Neural cell (in vitro differentiated cells): Measurements from ENCODE around the gene C3AR1. TPM values are rescaled to one million over a fixed set of nuclear protein-coding genes. Genes with fewer than 3 reads are reported as not detected.

ENCODE experiments used
- H2AFZ ChIP-seq: fragments of 200-600, 300-800 bp; sonication (generic), shearing (Covaris generic); 2 replicates; pipeline ENCODE4 v1.6.0; 2014; ENCODE audit warnings: low read depth, mild to moderate bottlenecking, antibody characterized with exemption, low read length, moderate library complexity
- H3F3A ChIP-seq: fragments of 200-600 bp; shearing (Covaris generic); 2 replicates; pipeline ENCODE4 v1.6.1; 2016; ENCODE audit warnings: mild to moderate bottlenecking, moderate library complexity, mixed read lengths, antibody characterized with exemption, low read length; ENCODE audit not compliant: insufficient read depth, poor library complexity, severe bottlenecking
- H3K27ac ChIP-seq: fragments of 200-600, 300-800 bp; sonication (generic), shearing (Covaris generic); 2 replicates; pipeline ENCODE4 v1.5.1; 2014; ENCODE audit warnings: mild to moderate bottlenecking, low read length, moderate library complexity
- H3K27me3 ChIP-seq: fragments of 300-800, 200-600 bp; sonication (generic), shearing (Covaris generic); 2 replicates; pipeline ENCODE4 v1.6.0; 2014; ENCODE audit warnings: mild to moderate bottlenecking, low read depth, low read length, moderate library complexity; ENCODE audit not compliant: insufficient read depth
- H3K36me3 ChIP-seq: fragments of 300-800, 200-600 bp; sonication (generic), shearing (Covaris generic); 2 replicates; pipeline ENCODE4 v1.5.1; 2014; ENCODE audit warnings: mild to moderate bottlenecking, antibody characterized with exemption, low read length, moderate library complexity; ENCODE audit not compliant: insufficient read depth
- H3K4me2 ChIP-seq: fragments of 300-800, 200-600 bp; sonication (generic), shearing (Covaris generic); 2 replicates; pipeline ENCODE4 v1.6.0; 2014; ENCODE audit warnings: mild to moderate bottlenecking, low read length
- H3K4me3 ChIP-seq: fragments of 300-800, 200-600 bp; sonication (generic), shearing (Covaris generic); 2 replicates; pipeline ENCODE4 v1.5.1; 2014; ENCODE audit warnings: mild to moderate bottlenecking, low read length, moderate library complexity
- H3K79me2 ChIP-seq: fragments of 200-600 bp; shearing (Covaris generic); replicated peaks from 2 replicates; pipeline ENCODE4 v1.6.0; 2014; ENCODE audit warnings: mild to moderate bottlenecking, low read length, moderate library complexity; ENCODE audit not compliant: insufficient read depth
- H3K9ac ChIP-seq: fragments of 300-800, 200-600 bp; sonication (generic), shearing (Covaris generic); 2 replicates; pipeline ENCODE4 v1.6.1; 2016; ENCODE audit warnings: mild to moderate bottlenecking, low read length, mixed read lengths
- H3K9me2 ChIP-seq: fragments of 200-600 bp; shearing (Covaris generic); 2 replicates; pipeline ENCODE4 v1.6.1; 2016; ENCODE audit warnings: mild to moderate bottlenecking, low read length, mixed read lengths; ENCODE audit not compliant: insufficient read depth
- H3K9me3 ChIP-seq: fragments of 200-600, 300-800 bp; sonication (generic), shearing (Covaris generic); 2 replicates; pipeline ENCODE4 v1.6.1; 2016; ENCODE audit warnings: mild to moderate bottlenecking, mixed run types, low read length, moderate library complexity, mixed read lengths
- H4K20me1 ChIP-seq: fragments of 200-600 bp; shearing (Covaris generic); 2 replicates; pipeline ENCODE4 v1.6.1; 2016; ENCODE audit warnings: mild to moderate bottlenecking, mixed run types; ENCODE audit not compliant: insufficient read depth
- EP300 ChIP-seq: fragments of 450-650 bp; conservative IDR thresholded peaks from 2 replicates; pipeline ENCODE4 v1.6.1; 2014; ENCODE audit warnings: antibody characterized with exemption, mild to moderate bottlenecking, moderate library complexity; ENCODE audit not compliant: poor library complexity, severe bottlenecking
- MXI1 ChIP-seq: fragments of 450-650 bp; conservative IDR thresholded peaks from 2 replicates; pipeline ENCODE4 v1.6.1; 2014; ENCODE audit warnings: antibody characterized with exemption, mild to moderate bottlenecking; ENCODE audit not compliant: poor library complexity, severe bottlenecking
- POLR2AphosphoS5 ChIP-seq: IDR thresholded peaks from 2 replicates; pipeline ENCODE4 v1.6.1; 2012
- RAD21 ChIP-seq: fragments of 450-650 bp; conservative IDR thresholded peaks from 2 replicates; pipeline ENCODE4 v1.6.1; 2014; ENCODE audit warnings: antibody characterized with exemption, mild to moderate bottlenecking, moderate library complexity
- TAF1 ChIP-seq: IDR thresholded peaks from 2 replicates; pipeline ENCODE4 v1.6.1; 2012; ENCODE audit warnings: low read depth
- polyA plus RNA-seq: library from polyadenylated mRNA; depleted of rRNA; stranded (reverse); fragments of >200 nt; gene quantifications from 2 replicates; pipeline ENCODE4 v1.2.3, GENCODE V29; 2014
- TF ChIP-seq, protein P1 (sequence below): fragments of 450-650 bp; IDR thresholded peaks from 2 replicates; pipeline ENCODE4 v1.5.1; 2014; ENCODE audit warnings: antibody characterized with exemption, mild to moderate bottlenecking, moderate library complexity; ENCODE audit not compliant: poor library complexity, severe bottlenecking
- TF ChIP-seq, protein P2 (sequence below): IDR thresholded peaks from 2 replicates; pipeline ENCODE4 v1.6.1; 2012; ENCODE audit warnings: borderline replicate concordance

C3AR1 gene
- polyA plus RNA-seq, 1 donor from 2014 or later = not detected

DNA sequence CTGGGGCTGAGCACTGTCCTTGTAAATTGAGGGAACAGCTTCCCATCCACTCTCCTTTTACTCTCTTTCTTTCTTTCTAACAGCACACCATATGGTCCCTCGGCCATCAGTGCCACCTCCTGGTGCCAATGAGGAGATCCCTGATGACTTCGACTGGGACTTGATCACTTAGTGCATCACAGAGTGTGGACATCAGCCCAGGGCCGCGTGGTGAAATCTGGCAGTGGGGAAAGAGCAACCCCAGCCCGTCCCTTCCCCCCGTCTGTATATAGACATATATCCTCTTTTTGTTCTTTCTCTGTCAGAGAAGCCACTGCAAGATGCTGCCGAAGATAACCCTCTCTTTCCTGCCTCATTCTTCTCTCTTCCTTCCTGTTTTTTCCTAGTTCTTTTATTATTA, 13.5 kb downstream of the C3AR1 start:
- Histone ChIP-seq H3K4me3 (no peak overlapping the region), H3K4me2 (no peak overlapping the region), H3F3A (no peaks in the 10 kb centered on the region), H3K9ac (no peak overlapping the region), H3K79me2 (no peaks in the 10 kb centered on the region), H3K9me2 (no peaks in the 10 kb centered on the region), H2AFZ (no peak overlapping the region), H4K20me1 (no peaks in the 10 kb centered on the region), H3K27ac (no peak overlapping the region), H3K27me3 (no peaks in the 10 kb centered on the region), H3K36me3 (peaks cover 11% of the 10 kb centered on the region), H3K9me3 (no peaks in the 10 kb centered on the region)
- TF ChIP-seq POLR2AphosphoS5 = no peak
- no peak for TF ChIP-seq RAD21
- no peak for TF ChIP-seq MXI1
- TF ChIP-seq TAF1 = no peak
- TF ChIP-seq EP300 = no peak
- TF ChIP-seq, protein P1, sequence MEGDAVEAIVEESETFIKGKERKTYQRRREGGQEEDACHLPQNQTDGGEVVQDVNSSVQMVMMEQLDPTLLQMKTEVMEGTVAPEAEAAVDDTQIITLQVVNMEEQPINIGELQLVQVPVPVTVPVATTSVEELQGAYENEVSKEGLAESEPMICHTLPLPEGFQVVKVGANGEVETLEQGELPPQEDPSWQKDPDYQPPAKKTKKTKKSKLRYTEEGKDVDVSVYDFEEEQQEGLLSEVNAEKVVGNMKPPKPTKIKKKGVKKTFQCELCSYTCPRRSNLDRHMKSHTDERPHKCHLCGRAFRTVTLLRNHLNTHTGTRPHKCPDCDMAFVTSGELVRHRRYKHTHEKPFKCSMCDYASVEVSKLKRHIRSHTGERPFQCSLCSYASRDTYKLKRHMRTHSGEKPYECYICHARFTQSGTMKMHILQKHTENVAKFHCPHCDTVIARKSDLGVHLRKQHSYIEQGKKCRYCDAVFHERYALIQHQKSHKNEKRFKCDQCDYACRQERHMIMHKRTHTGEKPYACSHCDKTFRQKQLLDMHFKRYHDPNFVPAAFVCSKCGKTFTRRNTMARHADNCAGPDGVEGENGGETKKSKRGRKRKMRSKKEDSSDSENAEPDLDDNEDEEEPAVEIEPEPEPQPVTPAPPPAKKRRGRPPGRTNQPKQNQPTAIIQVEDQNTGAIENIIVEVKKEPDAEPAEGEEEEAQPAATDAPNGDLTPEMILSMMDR = no peak
- TF ChIP-seq, protein P2, sequence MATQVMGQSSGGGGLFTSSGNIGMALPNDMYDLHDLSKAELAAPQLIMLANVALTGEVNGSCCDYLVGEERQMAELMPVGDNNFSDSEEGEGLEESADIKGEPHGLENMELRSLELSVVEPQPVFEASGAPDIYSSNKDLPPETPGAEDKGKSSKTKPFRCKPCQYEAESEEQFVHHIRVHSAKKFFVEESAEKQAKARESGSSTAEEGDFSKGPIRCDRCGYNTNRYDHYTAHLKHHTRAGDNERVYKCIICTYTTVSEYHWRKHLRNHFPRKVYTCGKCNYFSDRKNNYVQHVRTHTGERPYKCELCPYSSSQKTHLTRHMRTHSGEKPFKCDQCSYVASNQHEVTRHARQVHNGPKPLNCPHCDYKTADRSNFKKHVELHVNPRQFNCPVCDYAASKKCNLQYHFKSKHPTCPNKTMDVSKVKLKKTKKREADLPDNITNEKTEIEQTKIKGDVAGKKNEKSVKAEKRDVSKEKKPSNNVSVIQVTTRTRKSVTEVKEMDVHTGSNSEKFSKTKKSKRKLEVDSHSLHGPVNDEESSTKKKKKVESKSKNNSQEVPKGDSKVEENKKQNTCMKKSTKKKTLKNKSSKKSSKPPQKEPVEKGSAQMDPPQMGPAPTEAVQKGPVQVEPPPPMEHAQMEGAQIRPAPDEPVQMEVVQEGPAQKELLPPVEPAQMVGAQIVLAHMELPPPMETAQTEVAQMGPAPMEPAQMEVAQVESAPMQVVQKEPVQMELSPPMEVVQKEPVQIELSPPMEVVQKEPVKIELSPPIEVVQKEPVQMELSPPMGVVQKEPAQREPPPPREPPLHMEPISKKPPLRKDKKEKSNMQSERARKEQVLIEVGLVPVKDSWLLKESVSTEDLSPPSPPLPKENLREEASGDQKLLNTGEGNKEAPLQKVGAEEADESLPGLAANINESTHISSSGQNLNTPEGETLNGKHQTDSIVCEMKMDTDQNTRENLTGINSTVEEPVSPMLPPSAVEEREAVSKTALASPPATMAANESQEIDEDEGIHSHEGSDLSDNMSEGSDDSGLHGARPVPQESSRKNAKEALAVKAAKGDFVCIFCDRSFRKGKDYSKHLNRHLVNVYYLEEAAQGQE = no peak

DNA sequence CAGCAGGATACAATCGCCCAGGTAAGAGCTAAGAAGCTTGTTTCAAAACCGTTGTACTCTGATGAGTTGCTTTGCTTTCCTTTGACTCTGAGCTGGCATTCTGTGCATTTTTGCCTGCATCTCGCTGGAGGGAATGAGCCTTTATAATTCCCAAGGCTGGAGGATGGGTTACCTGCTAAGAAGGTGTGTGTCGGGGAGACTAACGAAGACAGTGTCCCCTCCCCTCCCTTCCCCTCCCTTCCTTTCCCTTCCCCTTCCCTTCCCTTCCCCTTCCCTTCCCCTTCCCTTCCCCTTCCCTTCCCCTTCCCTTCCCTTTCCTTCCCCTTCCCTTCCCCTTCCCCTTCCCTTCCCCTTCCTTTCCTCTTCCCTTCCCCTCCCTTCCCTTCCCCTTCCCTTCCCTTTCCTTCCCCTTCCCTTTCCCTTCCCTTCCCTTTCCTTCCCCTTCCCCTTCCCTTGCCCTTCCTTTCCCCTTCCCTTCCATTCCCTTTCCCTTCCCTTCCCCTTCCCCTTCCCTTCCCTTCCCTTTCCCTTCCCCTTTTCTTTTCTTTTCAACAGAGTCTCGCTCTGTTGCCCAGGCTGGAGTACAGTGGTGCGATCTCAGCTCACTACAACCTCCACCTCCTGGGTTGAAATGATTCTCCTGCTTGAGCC, 15.4 kb downstream of the C3AR1 start:
- Histone ChIP-seq H3K4me3 (no peak overlapping the region), H4K20me1 (no peaks in the 10 kb centered on the region), H3K36me3 (peaks cover 12% of the 10 kb centered on the region), H3K4me2 (no peak overlapping the region), H3K9ac (no peak overlapping the region), H3F3A (no peaks in the 10 kb centered on the region), H2AFZ (no peak overlapping the region), H3K79me2 (no peaks in the 10 kb centered on the region), H3K27me3 (no peaks in the 10 kb centered on the region), H3K9me2 (no peaks in the 10 kb centered on the region), H3K9me3 (no peaks in the 10 kb centered on the region), H3K27ac (no peak overlapping the region)
- TF ChIP-seq, protein P1 = no peak
